ENCODE results near the gene CFD. TPM values are rescaled to one million over a fixed set of nuclear protein-coding genes. Genes with fewer than 3 reads are reported as not detected.

CFD gene
- total RNA-seq, 1 donor from 2014 or later, result 1.1 TPM

- Mint-ChIP-seq H3K27ac (peak overlapping the region; percentile 64), H3K27me3 (no peaks in the 10 kb centered on the region), H3K4me1 (ENCODE audit: low read depth) (peaks cover 8% of the 10 kb centered on the region), H3K9me3 (ENCODE audit: low read depth) (no peaks in the 10 kb centered on the region), H3K36me3 (ENCODE audit: insufficient read depth) (no peaks in the 10 kb centered on the region), H3K4me3 (ENCODE audit: low read depth) (no peak overlapping the region)
- peak; percentile 57 for DNase-seq (ENCODE audit: low spot score, unreplicated experiment)
- no peak for TF ChIP-seq CTCF (IDR thresholded peaks at IDR 0.05; ENCODE audit: unreplicated experiment)
Measured at GRCh38 chr19:903266-903797, 43.9 kb downstream of the CFD start.

GRCh38 chr19:904545-904944 lies 45.1 kb downstream of the CFD start:
- TF ChIP-seq CTCF (IDR thresholded peaks at IDR 0.05; ENCODE audit: unreplicated experiment), result no peak
- no peak overlapping the region for H3K4me3 Mint-ChIP-seq (ENCODE audit: low read depth)
- H3K4me1 Mint-ChIP-seq (ENCODE audit: low read depth), result peaks cover 14% of the 10 kb centered on the region
- no peaks in the 10 kb centered on the region for H3K36me3 Mint-ChIP-seq (ENCODE audit: insufficient read depth)
- no peaks in the 10 kb centered on the region for H3K27me3 Mint-ChIP-seq
- DNase-seq (ENCODE audit: low spot score, unreplicated experiment), result no peak
- H3K9me3 Mint-ChIP-seq (ENCODE audit: low read depth), result no peaks in the 10 kb centered on the region
- peak overlapping the region; percentile 55 for H3K27ac Mint-ChIP-seq

GRCh38 chr19:906480-906879 lies 47.0 kb downstream of the CFD start:
- no peaks in the 10 kb centered on the region for H3K9me3 Mint-ChIP-seq (ENCODE audit: low read depth)
- H3K27ac Mint-ChIP-seq, result no peak overlapping the region
- no peak for DNase-seq (ENCODE audit: low spot score, unreplicated experiment)
- no peaks in the 10 kb centered on the region for H3K36me3 Mint-ChIP-seq (ENCODE audit: insufficient read depth)
- H3K4me1 Mint-ChIP-seq (ENCODE audit: low read depth), result peaks cover 14% of the 10 kb centered on the region
- H3K27me3 Mint-ChIP-seq, result no peaks in the 10 kb centered on the region
- no peak overlapping the region for H3K4me3 Mint-ChIP-seq (ENCODE audit: low read depth)
- TF ChIP-seq CTCF (IDR thresholded peaks at IDR 0.05; ENCODE audit: unreplicated experiment), result no peak

GRCh38 chr19:907183-907853 lies 47.9 kb downstream of the CFD start:
- Mint-ChIP-seq H3K4me3 (ENCODE audit: low read depth) (no peak overlapping the region), H3K36me3 (ENCODE audit: insufficient read depth) (no peaks in the 10 kb centered on the region), H3K27me3 (no peaks in the 10 kb centered on the region), H3K27ac (no peak overlapping the region), H3K9me3 (ENCODE audit: low read depth) (no peaks in the 10 kb centered on the region), H3K4me1 (ENCODE audit: low read depth) (peaks cover 14% of the 10 kb centered on the region)
- no peak for TF ChIP-seq CTCF (IDR thresholded peaks at IDR 0.05; ENCODE audit: unreplicated experiment)
- DNase-seq (ENCODE audit: low spot score, unreplicated experiment), result no peak

GRCh38 chr19:911197-912033 lies 52.0 kb downstream of the CFD start:
- no peak for TF ChIP-seq CTCF (IDR thresholded peaks at IDR 0.05; ENCODE audit: unreplicated experiment)
- Mint-ChIP-seq H3K27ac (no peak overlapping the region), H3K36me3 (ENCODE audit: insufficient read depth) (no peaks in the 10 kb centered on the region), H3K4me3 (ENCODE audit: low read depth) (peak overlapping the region; percentile 70), H3K9me3 (ENCODE audit: low read depth) (no peaks in the 10 kb centered on the region), H3K4me1 (ENCODE audit: low read depth) (peaks cover 6% of the 10 kb centered on the region), H3K27me3 (peaks cover 4% of the 10 kb centered on the region)
- DNase-seq (ENCODE audit: low spot score, unreplicated experiment), result no peak

Data from progenitor cell of endocrine pancreas (in vitro differentiated cells).